H9 (cell line): Measurements from ENCODE around the gene NEUROD2. TPM values are rescaled to one million over a fixed set of nuclear protein-coding genes. Genes with fewer than 3 reads are reported as not detected.
A peak's percentile ranks its signal among the peaks of the same experiment; 100 is the strongest.

ENCODE experiments used
- DNase-seq: peaks from one replicate; pipeline ENCODE4 v3.0.0-alpha.2; 2017
- H2AFZ ChIP-seq: one replicate; pipeline ENCODE4 v1.6.1; 2013; ENCODE audit warnings: mild to moderate bottlenecking, low read length, control low read depth, moderate library complexity
- H2AK5ac ChIP-seq: 2 replicates; pipeline ENCODE4 v1.6.1; 2013; ENCODE audit warnings: low read length, control low read depth, mixed read lengths; ENCODE audit not compliant: insufficient read length
- H2BK120ac ChIP-seq: one replicate; pipeline ENCODE4 v1.6.1; 2013; ENCODE audit warnings: low read depth, mild to moderate bottlenecking, low read length, control low read depth, inconsistent platforms; ENCODE audit not compliant: poor library complexity, severe bottlenecking
- H2BK12ac ChIP-seq: 2 replicates; pipeline ENCODE4 v1.6.1; 2013; ENCODE audit warnings: low read length, control low read depth, mixed read lengths, low read depth; ENCODE audit not compliant: insufficient read length
- H2BK15ac ChIP-seq: 2 replicates; pipeline ENCODE4 v1.6.1; 2013; ENCODE audit warnings: low read depth, low read length, control low read depth
- H2BK20ac ChIP-seq: one replicate; pipeline ENCODE4 v1.6.1; 2013; ENCODE audit warnings: low read depth, mild to moderate bottlenecking, low read length, control low read depth, inconsistent platforms; ENCODE audit not compliant: poor library complexity, severe bottlenecking
- H2BK5ac ChIP-seq: 2 replicates; pipeline ENCODE4 v1.6.1; 2013; ENCODE audit warnings: low read length, control low read depth, mixed read lengths; ENCODE audit not compliant: insufficient read length
- H3K14ac ChIP-seq: 2 replicates; pipeline ENCODE4 v1.6.1; 2013; ENCODE audit warnings: low read length, control low read depth; ENCODE audit not compliant: insufficient read depth
- H3K18ac ChIP-seq: 2 replicates; pipeline ENCODE4 v1.6.1; 2013; ENCODE audit warnings: low read depth, mild to moderate bottlenecking, mixed read lengths, low read length, control low read depth; ENCODE audit not compliant: insufficient read length
- H3K23ac ChIP-seq: 2 replicates; pipeline ENCODE4 v1.6.1; 2013; ENCODE audit warnings: low read length, control low read depth, mixed read lengths, low read depth; ENCODE audit not compliant: insufficient read length
- H3K23me2 ChIP-seq: 2 replicates; pipeline ENCODE4 v1.6.1; 2013; ENCODE audit warnings: low read depth, mild to moderate bottlenecking, mixed read lengths, low read length, control low read depth; ENCODE audit not compliant: insufficient read length, poor library complexity, severe bottlenecking
- H3K27ac ChIP-seq: 2 replicates; pipeline ENCODE4 v1.5.1; 2013; ENCODE audit warnings: low read length, control low read depth, mixed read lengths, low read depth; ENCODE audit not compliant: insufficient read length
- H3K27me3 ChIP-seq: 2 replicates; pipeline ENCODE4 v1.6.1; 2013; ENCODE audit warnings: low read length, control low read depth, inconsistent platforms; ENCODE audit not compliant: insufficient read depth
- H3K4ac ChIP-seq: 2 replicates; pipeline ENCODE4 v1.6.1; 2013; ENCODE audit warnings: low read depth, mild to moderate bottlenecking, control low read depth, inconsistent platforms, low read length, moderate library complexity
- H3K4me1 ChIP-seq: 2 replicates; pipeline ENCODE4 v1.6.1; 2013; ENCODE audit warnings: low read length, control low read depth, inconsistent platforms; ENCODE audit not compliant: insufficient read depth
- H3K4me2 ChIP-seq: 2 replicates; pipeline ENCODE4 v1.6.1; 2013; ENCODE audit warnings: low read length, control low read depth, mixed read lengths; ENCODE audit not compliant: insufficient read length, insufficient read depth
- H3K56ac ChIP-seq: 2 replicates; pipeline ENCODE4 v1.6.1; 2013; ENCODE audit warnings: low read depth, mild to moderate bottlenecking, mixed read lengths, low read length, control low read depth; ENCODE audit not compliant: insufficient read length
- H3K79me1 ChIP-seq: 2 replicates; pipeline ENCODE4 v1.6.1; 2013; ENCODE audit warnings: low read depth, mild to moderate bottlenecking, moderate library complexity, low read length, control low read depth, inconsistent platforms; ENCODE audit not compliant: insufficient read depth, poor library complexity, severe bottlenecking
- H3K79me2 ChIP-seq: 2 replicates; pipeline ENCODE4 v1.6.1; 2013; ENCODE audit warnings: low read length, control low read depth, inconsistent platforms; ENCODE audit not compliant: insufficient read depth
- H3K9ac ChIP-seq: 2 replicates; pipeline ENCODE4 v1.6.1; 2013; ENCODE audit warnings: low read length, control low read depth, mixed read lengths; ENCODE audit not compliant: insufficient read length; ENCODE audit errors: extremely low read depth
- H3K9me3 ChIP-seq: one replicate; pipeline ENCODE4 v1.6.1; 2013; ENCODE audit warnings: low read depth, low read length, inconsistent platforms; ENCODE audit not compliant: control insufficient read depth
- H3T11ph ChIP-seq: one replicate; pipeline ENCODE4 v1.6.1; 2013; ENCODE audit warnings: mild to moderate bottlenecking, low read length, control low read depth, inconsistent platforms
- H4K20me1 ChIP-seq: one replicate; pipeline ENCODE4 v1.6.1; 2013; ENCODE audit not compliant: control insufficient read depth, insufficient read length, insufficient read depth
- H4K5ac ChIP-seq: 2 replicates; pipeline ENCODE4 v1.6.1; 2013; ENCODE audit warnings: low read depth, mild to moderate bottlenecking, mixed read lengths, low read length, control low read depth; ENCODE audit not compliant: insufficient read length
- H4K8ac ChIP-seq: replicated peaks from 2 replicates; pipeline ENCODE4 v1.6.1; 2013; ENCODE audit warnings: low read length, control low read depth, mixed read lengths, low read depth; ENCODE audit not compliant: insufficient read length
- H4K91ac ChIP-seq: 2 replicates; pipeline ENCODE4 v1.6.1; 2013; ENCODE audit warnings: low read depth, mild to moderate bottlenecking, moderate library complexity, mixed read lengths, low read length, control low read depth; ENCODE audit not compliant: insufficient read length
- H3K27ac Mint-ChIP-seq, 3 experiments: 2 replicates in 2 of 3; 3 replicates in 1 of 3; pipeline ENCODE4 v1.8.0; 2020 to 2021; ENCODE audit warnings: mixed read lengths in 3 of 3, mild to moderate bottlenecking in 1 of 3, moderate library complexity in 1 of 3
- H3K27me3 Mint-ChIP-seq: 2 replicates; pipeline ENCODE4 v1.8.0; 2021; ENCODE audit warnings: low read depth, mild to moderate bottlenecking, moderate library complexity, mixed read lengths
- H3K36me3 Mint-ChIP-seq, 3 experiments: 2 replicates in 2 of 3; 3 replicates in 1 of 3; pipeline ENCODE4 v1.8.0; 2020 to 2021; ENCODE audit warnings: low read depth in 3 of 3, mixed read lengths in 3 of 3; ENCODE audit not compliant: insufficient read depth in 1 of 3
- H3K4me1 Mint-ChIP-seq, 2 experiments: 2 replicates each; pipeline ENCODE4 v1.8.0; 2020; ENCODE audit warnings: mixed read lengths in 2 of 2
- H3K4me3 Mint-ChIP-seq, 2 experiments: 2 replicates in 1 of 2; 3 replicates in 1 of 2; pipeline ENCODE4 v1.8.0; 2020 to 2021; ENCODE audit warnings: mild to moderate bottlenecking in 2 of 2, mixed read lengths in 2 of 2, moderate library complexity in 1 of 2
- H3K9me3 Mint-ChIP-seq, 2 experiments: 2 replicates in 1 of 2; 3 replicates in 1 of 2; pipeline ENCODE4 v1.8.0; 2020; ENCODE audit warnings: mild to moderate bottlenecking in 2 of 2, mixed read lengths in 2 of 2, moderate library complexity in 1 of 2
- CTCF ChIP-seq: fragments of 200-600 bp; sonication (generic); conservative IDR thresholded peaks from 3 replicates; pipeline ENCODE4 v1.8.0; 2021; ENCODE audit warnings: antibody characterized with exemption, mild to moderate bottlenecking
- WGBS: extraction: QIAGEN DNeasy Blood & Tissue Kit; methylation state at CpG from one replicate; pipeline ENCODE4 v1.1.7; 2013; ENCODE audit warnings: missing lambda C conversion rate, low lambda C conversion rate, mixed read lengths; ENCODE audit not compliant: insufficient read length; ENCODE audit errors: extremely low coverage; 5-methylcytosine and 5-hydroxymethylcytosine counted together
- total RNA-seq: library from RNA; stranded (reverse); gene quantifications from 2 replicates; pipeline ENCODE4 v1.2.1, GENCODE V29; 2021

The NEUROD2 gene
- total RNA-seq, 1 experiment from 2014 or later = not detected

GRCh38 chr17:39618956-39619785 is 11.5 kb upstream of the NEUROD2 start:
- no peaks in the 10 kb centered on the region for H3K79me1 ChIP-seq
- H3K27me3 Mint-ChIP-seq = peaks cover 96% of the 10 kb centered on the region

More at GRCh38 chr17:39618956-39619785, 11.5 kb upstream of the NEUROD2 start:
- no peak overlapping the region for H3K23ac ChIP-seq
- no peak overlapping the region for H2BK12ac ChIP-seq
- no peak overlapping the region for H2BK20ac ChIP-seq
- H3K4me1 ChIP-seq = no peaks in the 10 kb centered on the region
- no peak overlapping the region for H3K18ac ChIP-seq
- no peak for DNase-seq
- H3K4me2 ChIP-seq = peak overlapping the region; percentile 75
- H2BK5ac ChIP-seq = no peak overlapping the region
- no peaks in the 10 kb centered on the region for H3K36me3 Mint-ChIP-seq
- H3K4ac ChIP-seq = no peak overlapping the region
- H3K14ac ChIP-seq = no peak overlapping the region
- no peak overlapping the region for H2BK120ac ChIP-seq
- peaks cover 19% of the 10 kb centered on the region; the same call in 1 of the 2 replicates for H3K27me3 ChIP-seq
- H4K8ac ChIP-seq = no peak overlapping the region
- H3K9me3 Mint-ChIP-seq = no peaks in the 10 kb centered on the region; a peak in 1 of 5 replicates
- peak overlapping the region in 1 of 2 experiments; percentile 48; a peak in 1 of 5 replicates for H3K4me3 Mint-ChIP-seq
- H4K5ac ChIP-seq = no peak overlapping the region
- no peak overlapping the region for H4K91ac ChIP-seq
- no peaks in the 10 kb centered on the region for H4K20me1 ChIP-seq
- H2AK5ac ChIP-seq = no peak overlapping the region
- no peak overlapping the region for H3K27ac Mint-ChIP-seq
- no peak overlapping the region for H3K27ac ChIP-seq
- H2BK15ac ChIP-seq = no peak overlapping the region
- no peak overlapping the region for H3T11ph ChIP-seq
- peaks cover 17 to 23% of the 10 kb centered on the region in 2 experiments for H3K4me1 Mint-ChIP-seq
- no peaks in the 10 kb centered on the region for H3K9me3 ChIP-seq
- H3K56ac ChIP-seq = no peak overlapping the region
- no peak for TF ChIP-seq CTCF
- no peak overlapping the region for H2AFZ ChIP-seq
- peaks cover 2% of the 10 kb centered on the region for H3K23me2 ChIP-seq
- no peak overlapping the region for H3K9ac ChIP-seq
- no CpG with 5 or more reads among the region's 13 CpGs for WGBS
- H3K79me2 ChIP-seq = no peaks in the 10 kb centered on the region
